ENCODE measurements around the gene SHC2.

DNA sequence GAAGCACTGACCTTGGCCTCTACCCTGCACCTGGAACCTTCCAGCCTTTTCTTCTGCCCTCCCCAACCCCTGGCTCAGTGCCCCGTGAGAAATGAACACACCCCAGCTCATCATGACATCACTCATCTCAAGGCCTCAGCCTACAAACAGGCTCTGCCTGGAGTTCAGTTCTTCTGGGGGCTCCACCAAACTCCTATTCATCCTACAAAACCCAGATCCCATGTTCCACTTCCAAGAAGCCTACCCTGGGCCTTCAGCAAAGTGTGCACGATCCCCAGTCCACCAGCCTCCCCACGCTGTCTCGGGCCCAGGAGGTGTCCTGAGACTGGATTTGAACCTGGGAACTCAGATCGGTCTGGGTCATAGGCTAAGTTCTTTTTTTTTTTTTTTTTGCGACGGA is 9.0 kb upstream of the SHC2 start:
- TF ChIP-seq POLR2A (IDR thresholded peaks at IDR 0.05; ENCODE audit: low read depth, low read length) (no peak), POLR2AphosphoS5 (IDR thresholded peaks at IDR 0.05; ENCODE audit: low read depth, low read length) (no peak)

Measured in GM12891 (cell line).